Upper lobe of right lung (tissue), 1 donor: ENCODE measurements around the gene DSCAM. TPM values are rescaled to one million over a fixed set of nuclear protein-coding genes. Genes with fewer than 3 reads are reported as not detected.

Experiments
- ATAC-seq: fragments of 200-7000 bp; cut with Tn5 transposase; one replicate; pipeline ENCODE4 v1.9.1; 2020; ENCODE audit warnings: mild to moderate bottlenecking, moderate library complexity
- DNase-seq: peaks from one replicate; pipeline ENCODE4 v3.0.0-alpha.2; 2020
- H3K27ac ChIP-seq: fragments of 200-600 bp; one replicate; pipeline ENCODE4 v1.8.0; 2022
- H3K27me3 ChIP-seq: fragments of 200-600 bp; one replicate; pipeline ENCODE4 v1.8.0; 2022; ENCODE audit warnings: mild to moderate bottlenecking
- H3K36me3 ChIP-seq: fragments of 200-600 bp; one replicate; pipeline ENCODE4 v1.8.0; 2022
- H3K4me1 ChIP-seq: fragments of 200-600 bp; one replicate; pipeline ENCODE4 v1.8.0; 2022
- H3K4me3 ChIP-seq: fragments of 200-600 bp; one replicate; pipeline ENCODE4 v1.8.0; 2022; ENCODE audit warnings: mild to moderate bottlenecking
- H3K9me3 ChIP-seq: fragments of 200-600 bp; one replicate; pipeline ENCODE4 v1.8.0; 2022
- CTCF ChIP-seq: fragments of 200-600 bp; IDR thresholded peaks from one replicate; pipeline ENCODE4 v1.8.0; 2022; ENCODE audit warnings: antibody characterized with exemption
- intact Hi-C: fragments of 100-400 bp; cut with DNase I; formaldehyde crosslinking; loops from one replicate; pipeline ENCODE4 v1.11.0; 2022
- total RNA-seq: library from RNA; stranded (reverse); fragmentation: NEBNext Ultra II Directional; extraction: Animal tissue kit (Norgen Biotek cat#: 25700); gene quantifications from one replicate; pipeline ENCODE4 v1.2.1, GENCODE V29; 2021
- donor health status: DM: no; HTN: yes; CAD: no; lungs with severe emphysema.

The DSCAM gene
- total RNA-seq, 1 donor from 2014 or later, result not detected

- DNase-seq (no peak), ATAC-seq (no peak)
- intact Hi-C loops, result no loop called here
- Histone ChIP-seq H3K27ac (no peak overlapping the region), H3K4me3 (no peak overlapping the region), H3K27me3 (no peaks in the 10 kb centered on the region), H3K9me3 (no peaks in the 10 kb centered on the region), H3K36me3 (no peaks in the 10 kb centered on the region), H3K4me1 (no peaks in the 10 kb centered on the region)
- no peak for TF ChIP-seq CTCF
Observed at GRCh38 chr21:40689840-40690360, 157.1 kb downstream of the DSCAM start.

DNA sequence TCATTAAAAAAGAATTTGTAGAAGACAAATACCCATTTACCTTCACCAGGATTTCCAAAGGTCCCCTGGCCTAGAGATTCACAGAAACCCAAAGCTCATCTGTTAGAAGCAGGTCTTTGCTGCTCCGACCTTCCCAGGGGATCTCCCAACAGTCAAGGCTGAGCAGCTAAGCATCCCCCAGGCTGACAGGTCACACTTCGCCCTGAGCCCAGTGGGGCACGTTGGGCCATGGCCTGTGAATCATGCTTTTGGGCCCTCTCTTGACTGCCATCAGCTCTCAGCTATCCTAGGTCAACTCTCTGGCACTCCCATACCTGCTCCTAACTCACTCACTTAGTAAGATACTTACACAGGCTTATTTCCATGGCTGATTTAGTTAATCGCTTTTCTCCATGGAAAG, 157.7 kb downstream of the DSCAM start:
- intact Hi-C loops, result no loop called here
- H3K4me1 ChIP-seq, result no peaks in the 10 kb centered on the region

GRCh38 chr21:40688106-40688864, 158.7 kb downstream of the DSCAM start:
- intact Hi-C loops, result no loop called here
- ATAC-seq (no peak), DNase-seq (no peak)
- no peaks in the 10 kb centered on the region for H3K36me3 ChIP-seq
- no peak for TF ChIP-seq CTCF
- no peaks in the 10 kb centered on the region for H3K4me1 ChIP-seq
- no peak overlapping the region for H3K4me3 ChIP-seq
- no peak overlapping the region for H3K27ac ChIP-seq
- H3K9me3 ChIP-seq, result no peaks in the 10 kb centered on the region
- H3K27me3 ChIP-seq, result no peaks in the 10 kb centered on the region

More for the DNA sequence above, 157.7 kb downstream of the DSCAM start:
- no peak overlapping the region for H3K4me3 ChIP-seq
- H3K27ac ChIP-seq, result no peak overlapping the region
- no peaks in the 10 kb centered on the region for H3K9me3 ChIP-seq
- H3K36me3 ChIP-seq, result no peaks in the 10 kb centered on the region
- no peak for DNase-seq
- no peak for ATAC-seq
- no peaks in the 10 kb centered on the region for H3K27me3 ChIP-seq
- no peak for TF ChIP-seq CTCF

- ATAC-seq, result no peak
- H3K36me3 ChIP-seq, result no peaks in the 10 kb centered on the region
- H3K27ac ChIP-seq, result no peak overlapping the region
- H3K27me3 ChIP-seq, result no peaks in the 10 kb centered on the region
- H3K9me3 ChIP-seq, result no peaks in the 10 kb centered on the region
- no peaks in the 10 kb centered on the region for H3K4me1 ChIP-seq
- intact Hi-C loops, result no loop called here
- no peak for DNase-seq
- H3K4me3 ChIP-seq, result no peak overlapping the region
- no peak for TF ChIP-seq CTCF
Observed at GRCh38 chr21:40687625-40688024, 159.3 kb downstream of the DSCAM start.

GRCh38 chr21:40686526-40686925, 160.4 kb downstream of the DSCAM start:
- no peaks in the 10 kb centered on the region for H3K4me1 ChIP-seq
- intact Hi-C loops, result no loop called here
- ATAC-seq, result no peak
- H3K27me3 ChIP-seq, result no peaks in the 10 kb centered on the region
- no peaks in the 10 kb centered on the region for H3K9me3 ChIP-seq
- no peak overlapping the region for H3K27ac ChIP-seq
- no peaks in the 10 kb centered on the region for H3K36me3 ChIP-seq
- DNase-seq, result no peak
- no peak for TF ChIP-seq CTCF
- H3K4me3 ChIP-seq, result no peak overlapping the region
